Posterior cingulate gyrus (tissue), 11 donors: ENCODE results near the gene KRTAP4-3.
A peak's percentile ranks its signal among the peaks of the same experiment; 100 is the strongest.
"Not testable (repeated sequence)": the region's sequence is repeated elsewhere in the genome, so short reads cannot be mapped to it uniquely, and the experiment has no call there.

ENCODE experiments used
- DNase-seq, 10 donors: peaks; one replicate each; pipeline versions ENCODE4 v3.0.0 to v3.0.0-alpha.2; 2020 to 2021; ENCODE audit warnings: mixed read lengths in 3 of 10
- intact Hi-C: fragments of 100-400 bp; cut with DNase I; formaldehyde crosslinking; loops from one replicate; pipeline ENCODE4 v1.15.1; 2023

Gene KRTAP4-3

DNA sequence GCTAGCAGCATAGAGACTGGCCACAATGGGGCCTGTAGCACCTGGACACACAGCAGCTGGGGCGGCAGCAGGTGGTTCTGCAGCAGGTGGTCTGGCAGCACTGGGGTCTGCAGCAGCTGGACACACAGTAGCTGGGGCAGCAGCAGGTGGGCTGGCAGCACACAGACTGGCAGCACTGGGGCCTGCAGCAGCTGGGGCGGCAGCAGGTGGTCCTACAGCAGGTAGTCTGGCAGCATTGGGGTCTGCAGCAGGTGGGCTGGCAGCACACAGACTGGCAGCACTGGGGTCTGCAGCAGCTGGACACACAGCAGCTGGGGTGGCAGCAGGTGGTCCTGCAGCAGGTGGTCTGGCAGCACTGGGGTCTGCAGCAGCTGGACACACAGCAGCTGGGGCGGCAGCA, 7.8 kb downstream of the KRTAP4-3 start:
- intact Hi-C loops, result not testable (repeated sequence)
- DNase-seq, result peak in 1 of 10 donors; percentile 66

DNA sequence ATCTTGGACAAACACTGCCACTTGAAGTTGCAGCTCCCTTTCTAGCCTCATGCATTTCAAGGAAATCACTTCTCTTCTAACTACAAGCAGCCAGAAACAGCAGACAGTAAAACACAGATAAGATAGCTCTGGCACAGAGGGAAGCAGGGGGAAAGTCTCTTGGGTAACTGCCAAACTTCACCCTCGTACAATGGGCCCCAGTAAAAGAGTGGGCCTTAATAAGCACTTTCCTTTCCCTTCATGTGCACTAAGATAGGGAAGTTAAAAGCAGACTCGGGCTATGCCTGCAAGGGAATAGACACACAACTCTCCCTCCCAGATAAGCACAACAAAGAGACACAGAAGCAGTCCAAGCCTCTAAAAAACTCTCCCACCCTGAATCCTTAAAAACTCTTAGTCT, 14.2 kb downstream of the KRTAP4-3 start:
- intact Hi-C loops, result no loop called here

DNA sequence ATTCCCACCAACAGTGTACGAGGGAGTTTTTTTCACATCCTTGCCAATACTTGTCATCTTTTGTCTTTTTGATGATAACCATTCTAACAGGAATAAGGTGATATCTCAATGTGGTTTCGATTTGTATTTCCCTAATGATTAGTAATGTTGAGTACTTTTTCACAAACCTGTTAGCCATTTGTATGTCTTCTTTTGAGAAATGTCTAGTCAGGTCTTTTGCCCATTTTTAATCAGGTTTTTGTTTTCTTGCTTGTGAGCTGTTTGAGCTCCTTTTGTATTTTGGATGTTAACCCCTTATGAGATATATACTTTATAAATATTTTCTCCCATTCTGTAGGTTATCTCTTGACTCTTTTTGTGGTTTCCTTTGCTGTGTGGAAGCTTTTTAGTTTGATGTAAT, 16.5 kb downstream of the KRTAP4-3 start:
- intact Hi-C loops, result no loop called here
- DNase-seq, result no peak

More for the DNA sequence above, 14.2 kb downstream of the KRTAP4-3 start:
- no peak for DNase-seq

DNA sequence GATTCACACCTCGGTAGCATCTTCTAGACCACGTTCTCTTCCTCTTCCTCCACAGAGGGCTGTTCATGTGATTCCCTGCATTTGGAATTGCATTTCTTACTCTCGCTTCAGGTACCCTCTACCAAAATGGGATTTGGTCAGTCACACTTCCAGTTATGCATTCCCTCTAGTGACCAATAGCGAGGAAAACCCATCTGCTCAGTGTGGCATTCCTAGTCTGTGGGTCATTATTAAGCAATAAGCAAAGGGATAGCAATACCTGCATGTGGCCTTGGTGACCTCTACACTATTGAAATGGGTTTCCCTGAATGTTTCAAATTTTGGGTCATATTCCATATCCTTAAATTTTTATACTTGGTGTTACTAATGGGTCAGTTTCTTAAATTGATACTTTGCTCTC, 18.0 kb downstream of the KRTAP4-3 start:
- intact Hi-C loops, result no loop called here
- no peak for DNase-seq

DNA sequence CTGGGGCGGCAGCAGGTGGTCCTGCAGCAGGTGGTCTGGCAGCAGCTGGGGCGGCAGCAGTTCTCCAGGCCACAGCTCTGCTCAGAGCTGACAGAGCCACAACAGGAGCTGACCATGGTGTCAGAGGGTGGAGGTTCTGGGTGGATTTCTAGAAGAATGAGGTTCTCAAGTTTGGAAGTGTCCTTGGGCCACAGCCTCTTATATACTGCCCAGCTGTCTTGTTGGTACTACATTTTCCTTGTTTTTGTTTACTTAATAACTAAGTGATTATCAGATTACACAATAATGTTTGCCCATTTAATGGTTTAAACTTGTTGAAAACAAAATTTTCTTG, 18.4 kb downstream of the KRTAP4-3 start, which contains the start of gene KRTAP4-5:
TSS of gene KRTAP4-5 (minus strand) at position 174 of the 334 bp plus-strand sequence. CDS start at position 116, 58 bp downstream.
- DNase-seq, result no peak
- intact Hi-C loops, result no loop called here

DNA sequence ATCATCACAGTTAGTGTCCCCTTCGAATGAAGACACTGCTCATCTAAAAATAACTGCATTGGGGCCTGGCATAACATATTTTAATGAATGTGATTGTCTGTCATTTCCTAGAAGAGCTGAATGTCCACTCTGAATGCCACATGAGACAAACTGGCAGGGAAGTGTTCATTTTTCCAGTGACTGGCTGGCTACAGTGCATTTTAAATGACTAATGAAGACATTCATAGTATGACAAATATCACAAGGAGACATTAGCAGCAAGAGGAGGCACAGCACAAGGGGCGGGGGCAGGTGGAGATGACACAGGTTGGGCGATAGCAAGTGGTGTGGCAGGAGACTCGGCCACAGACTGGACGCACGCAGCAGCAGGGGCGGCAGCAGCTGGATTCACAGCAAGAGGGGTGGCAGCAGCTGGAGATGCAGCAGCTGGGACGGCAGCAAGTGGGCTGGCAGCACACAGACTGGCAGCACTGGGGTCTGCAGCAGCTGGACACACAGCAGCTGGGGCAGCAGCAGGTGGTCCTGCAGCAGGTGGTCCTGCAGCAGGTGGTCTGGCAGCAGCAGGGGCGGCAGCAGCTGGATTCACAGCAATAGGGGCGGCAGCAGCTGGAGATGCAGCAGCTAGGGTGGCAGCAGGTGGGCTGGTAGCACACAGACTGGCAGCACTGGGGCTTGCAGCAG, 18.9 kb downstream of the KRTAP4-3 start:
- DNase-seq, result peak in 1 of 10 donors; percentile 68
- intact Hi-C loops, result not testable (repeated sequence)

DNA sequence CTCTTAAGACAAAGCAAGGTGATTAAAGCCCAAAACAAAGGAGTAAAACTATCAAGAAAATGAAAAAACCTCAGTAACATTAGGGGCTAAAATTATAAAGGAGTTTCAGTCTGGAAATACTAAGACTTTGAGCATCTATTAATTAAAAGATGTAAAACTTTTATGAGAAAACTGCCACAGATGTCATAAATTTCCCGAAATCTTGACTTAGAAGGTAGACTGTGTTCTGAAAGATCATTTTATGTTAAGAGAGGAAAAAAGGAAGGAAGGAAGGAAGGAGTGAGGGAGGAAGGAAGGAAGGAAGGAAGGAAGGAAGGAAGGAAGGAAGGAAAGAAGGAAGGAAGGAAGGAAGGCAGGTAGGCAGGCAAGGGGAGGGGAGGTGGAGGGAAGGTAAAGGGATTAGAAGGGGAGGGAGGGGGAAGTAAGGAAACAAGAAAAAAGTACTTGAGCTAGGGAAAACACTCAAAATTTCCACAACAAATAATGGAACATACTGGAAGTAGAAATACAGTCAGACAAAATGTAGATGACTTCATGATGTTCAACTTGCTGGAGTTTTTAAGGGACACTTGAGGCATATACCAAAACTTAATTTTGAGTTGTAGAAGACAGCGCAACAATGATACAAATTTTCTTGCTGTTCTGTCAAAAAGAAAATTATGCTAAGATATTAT, 20.4 kb downstream of the KRTAP4-3 start:
- no peak for DNase-seq
- intact Hi-C loops, result no loop called here

DNA sequence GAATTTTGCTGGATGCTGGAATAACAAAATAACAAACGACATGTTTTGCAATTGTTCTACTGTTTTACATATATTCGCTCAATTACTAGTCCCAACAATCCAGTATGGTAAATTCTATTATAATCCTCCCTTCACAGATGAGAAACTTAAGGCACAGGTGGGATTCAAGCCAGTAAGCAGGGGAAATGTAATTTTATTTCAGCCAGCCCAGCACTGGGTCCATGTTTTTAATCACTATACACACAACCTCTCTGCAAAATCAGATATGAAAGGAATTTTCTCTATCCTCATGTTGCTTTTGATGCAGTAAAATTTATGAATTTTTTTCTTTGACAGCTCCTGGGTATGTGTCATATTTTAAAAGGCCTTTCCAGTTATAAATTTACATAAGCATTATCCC, 22.8 kb downstream of the KRTAP4-3 start:
- intact Hi-C loops, result no loop called here
- DNase-seq, result no peak

DNA sequence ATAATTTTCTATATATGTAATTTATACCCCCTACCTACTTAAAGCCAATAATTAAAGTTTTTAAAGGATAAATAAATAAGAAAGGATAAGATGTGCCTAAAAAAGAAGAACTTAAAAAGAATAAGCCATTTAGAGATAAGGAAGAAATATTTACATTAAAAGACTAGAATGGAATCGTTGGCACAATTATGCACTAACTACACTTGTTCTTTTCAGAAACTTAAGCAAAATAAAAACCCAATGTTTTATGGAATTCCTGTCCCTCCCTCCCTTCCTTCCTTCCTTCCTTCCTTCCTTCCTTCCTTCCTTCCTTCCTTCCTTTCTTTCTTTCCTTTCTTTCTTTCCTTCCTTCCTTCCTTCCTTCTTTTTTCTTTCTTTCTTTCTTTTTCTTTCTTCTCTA, 23.2 kb downstream of the KRTAP4-3 start:
- no peak for DNase-seq
- intact Hi-C loops, result no loop called here

DNA sequence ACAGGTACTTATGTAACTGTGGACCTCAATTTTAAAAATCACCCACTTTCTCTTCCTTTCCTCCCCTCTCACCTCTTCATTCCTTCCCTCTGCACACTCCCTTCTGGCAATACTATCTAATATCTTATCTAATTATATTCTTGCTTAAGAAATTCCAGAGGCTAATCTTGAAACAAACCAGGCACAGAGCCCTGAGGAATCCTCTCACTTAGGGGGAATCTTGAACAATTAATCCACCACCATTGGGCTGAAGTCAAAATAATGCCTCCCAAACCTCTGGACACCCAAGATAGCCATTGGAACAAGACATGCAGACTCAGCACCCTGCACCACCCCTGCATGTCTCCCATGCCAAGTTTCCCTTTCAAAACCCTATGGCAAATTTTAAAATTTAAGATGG, 26.7 kb downstream of the KRTAP4-3 start:
- intact Hi-C loops, result no loop called here
- DNase-seq, result no peak

DNA sequence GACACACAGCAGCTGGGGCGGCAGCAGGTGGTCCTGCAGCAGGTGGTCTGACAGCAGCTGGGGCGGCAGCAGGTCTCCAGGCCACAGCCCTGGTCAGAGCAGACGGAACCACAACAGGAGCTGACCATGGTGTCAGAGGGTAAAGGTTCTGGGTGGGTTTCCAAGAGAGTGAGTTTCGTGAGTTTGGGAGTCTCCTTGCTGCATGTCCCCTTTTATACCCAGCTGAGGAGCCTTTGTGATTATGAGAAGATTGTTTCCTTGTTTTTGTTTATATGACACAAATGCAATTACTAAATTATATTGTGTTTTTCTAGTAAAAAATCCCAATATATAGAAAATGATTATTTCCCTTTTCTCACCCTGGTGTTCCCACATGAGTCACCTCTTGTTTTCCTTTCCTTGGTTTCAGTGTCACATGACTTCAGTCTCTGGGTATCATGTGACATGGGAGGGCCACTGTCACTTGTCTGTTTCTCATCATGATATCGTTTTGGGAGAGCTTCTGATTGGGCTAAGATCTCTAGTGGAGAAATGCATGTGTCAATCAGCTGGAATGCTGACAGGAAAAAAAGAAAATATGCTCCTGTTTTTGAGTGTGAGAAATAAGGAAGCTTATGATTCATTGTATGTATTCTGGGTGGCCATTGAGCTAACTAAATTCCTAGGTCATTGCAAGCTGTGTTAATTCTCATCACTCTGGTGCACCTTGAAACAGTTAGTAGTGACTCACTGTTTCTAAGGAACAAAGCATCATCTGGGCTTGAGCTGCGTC, 27.5 kb downstream of the KRTAP4-3 start, which contains the start of gene KRTAP4-6:
TSS of gene KRTAP4-6 (minus strand) at position 185 of the 772 bp plus-strand sequence. CDS start at position 128, 57 bp downstream.
- intact Hi-C loops, result no loop called here
- DNase-seq, result no peak

DNA sequence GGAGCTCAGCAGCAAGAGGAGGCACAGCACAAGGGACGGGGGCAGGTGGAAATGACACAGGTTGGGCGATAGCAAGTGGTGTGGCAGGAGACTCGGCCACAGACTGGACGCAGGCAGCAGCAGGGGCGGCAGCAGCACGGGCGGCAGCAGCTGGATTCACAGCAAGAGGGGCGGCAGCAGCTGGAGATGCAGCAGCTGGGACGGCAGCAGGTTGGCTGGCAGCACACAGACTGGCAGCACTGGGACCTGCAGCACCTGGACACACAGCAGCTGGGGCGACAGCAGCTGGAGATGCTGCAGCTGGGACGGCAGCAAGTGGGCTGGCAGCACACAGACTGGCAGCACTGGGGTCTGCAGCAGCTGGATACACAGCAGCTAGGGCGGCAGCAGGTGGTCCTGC, 28.2 kb downstream of the KRTAP4-3 start:
- intact Hi-C loops, result not testable (repeated sequence)
- peak in 1 of 10 donors; percentile 55 for DNase-seq

DNA sequence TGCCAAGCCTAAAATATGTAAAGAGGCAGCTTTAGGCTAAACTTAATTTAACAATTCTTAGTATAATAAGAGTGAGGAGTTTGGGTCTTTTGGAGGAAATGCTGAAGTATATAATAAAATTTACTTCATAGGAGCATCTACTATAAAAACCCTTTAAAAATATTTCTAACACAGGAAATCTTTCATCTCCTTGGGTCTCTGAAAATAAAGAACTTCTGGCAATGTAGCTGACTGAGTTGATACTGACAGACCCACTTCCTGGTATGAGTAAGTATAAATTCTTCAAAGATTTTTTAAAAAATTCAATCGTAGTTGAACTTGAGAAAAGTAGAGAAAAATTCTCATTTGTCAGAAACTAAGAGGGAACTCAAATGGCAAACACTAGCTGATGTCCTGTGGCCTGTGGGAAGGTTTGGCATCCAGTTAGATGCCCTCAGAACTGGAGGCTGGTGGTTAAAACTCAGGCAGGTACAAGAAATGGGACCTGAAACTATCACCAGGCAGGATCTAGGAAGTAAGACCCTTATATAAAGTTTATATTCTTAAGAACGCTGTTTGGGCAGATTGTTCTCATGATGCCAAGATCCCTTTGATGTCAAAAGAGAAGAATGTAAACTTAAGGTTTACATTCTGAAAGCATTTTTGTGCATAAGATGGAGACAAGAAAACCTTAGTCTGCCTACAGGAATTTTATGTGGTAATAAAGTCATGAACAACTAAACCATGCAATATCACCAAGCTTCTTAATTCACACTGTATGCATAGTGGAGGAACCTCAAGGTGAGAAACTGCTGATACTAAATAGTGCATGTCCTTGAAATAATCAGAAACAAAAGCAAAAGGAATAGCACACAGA, 33.9 kb downstream of the KRTAP4-3 start:
- intact Hi-C loops, result no loop called here
- no peak for DNase-seq

DNA sequence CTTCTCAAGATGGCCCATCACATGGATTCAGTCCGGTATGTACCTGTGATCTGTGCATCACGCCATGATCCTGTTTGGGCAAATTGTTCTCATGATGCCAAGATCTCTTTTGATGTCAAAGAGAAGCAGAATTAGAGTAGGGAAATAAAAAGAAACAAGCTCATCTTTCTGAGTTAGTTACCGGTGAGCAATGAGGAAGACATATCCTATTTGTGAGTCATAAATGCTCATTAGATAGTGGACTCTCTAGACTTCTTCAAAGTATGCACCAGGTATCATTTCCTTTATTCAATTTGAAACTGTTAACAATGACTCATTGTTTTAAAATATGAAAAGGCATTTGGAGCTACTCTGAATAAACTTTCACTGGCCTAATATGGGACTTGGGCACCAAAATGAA, 36.0 kb downstream of the KRTAP4-3 start:
- no peak for DNase-seq
- intact Hi-C loops, result no loop called here

DNA sequence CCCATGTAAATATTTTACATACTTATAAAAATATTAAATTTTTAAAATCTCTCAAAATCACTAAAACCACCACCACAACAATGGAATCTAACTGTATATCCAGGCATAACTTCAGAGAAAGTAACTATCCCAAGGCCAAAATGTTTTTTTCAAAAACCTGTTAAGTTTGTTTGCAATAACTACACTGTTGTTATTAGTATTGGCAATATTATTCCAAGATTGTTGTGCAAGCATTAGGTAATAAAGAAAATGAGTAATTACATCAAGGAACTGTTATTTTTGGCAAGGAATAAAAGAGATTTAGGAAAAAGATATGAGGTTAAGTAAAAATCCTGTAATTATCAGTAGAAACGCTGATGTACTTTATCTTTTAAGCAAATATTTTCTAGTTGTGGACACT, 40.6 kb downstream of the KRTAP4-3 start:
- intact Hi-C loops, result no loop called here
- DNase-seq, result no peak

DNA sequence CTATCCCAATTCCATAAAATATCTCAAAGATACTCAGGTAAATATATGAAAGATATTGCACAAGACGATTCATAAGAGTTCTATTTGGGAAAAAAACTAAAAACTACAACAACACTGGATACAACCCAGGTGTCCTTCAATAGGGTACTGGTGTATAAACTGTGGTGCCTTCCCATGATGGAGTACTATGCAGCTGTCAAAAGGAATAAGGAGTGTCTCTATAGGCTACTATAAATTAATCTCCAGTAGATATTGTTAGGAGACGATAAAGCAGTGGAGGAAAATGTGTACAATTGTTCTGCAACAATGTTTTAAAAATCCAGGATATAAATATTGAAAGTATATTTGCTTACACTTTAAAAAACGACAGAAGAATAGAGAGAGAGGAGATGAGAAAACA, 41.6 kb downstream of the KRTAP4-3 start:
- intact Hi-C loops, result no loop called here
- DNase-seq, result no peak

DNA sequence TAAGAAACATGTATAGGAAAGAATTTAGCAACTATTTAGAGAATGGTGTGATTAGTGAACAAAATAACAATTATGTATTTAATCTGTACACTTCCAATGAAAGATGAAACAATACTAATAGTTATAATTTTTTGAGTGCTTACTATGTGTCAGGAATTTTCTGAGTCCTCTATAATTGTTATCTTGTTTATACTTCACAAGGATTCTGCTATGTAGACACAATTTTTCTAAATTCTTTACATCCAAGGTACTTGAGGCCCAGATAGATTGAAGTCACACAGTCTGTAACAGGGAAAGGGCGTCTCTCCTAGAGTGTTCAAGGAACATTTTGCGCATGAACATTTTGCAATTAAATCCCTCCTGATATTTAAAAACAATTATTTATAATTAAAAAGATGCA, 43.0 kb downstream of the KRTAP4-3 start:
- no peak for DNase-seq
- intact Hi-C loops, result no loop called here

DNA sequence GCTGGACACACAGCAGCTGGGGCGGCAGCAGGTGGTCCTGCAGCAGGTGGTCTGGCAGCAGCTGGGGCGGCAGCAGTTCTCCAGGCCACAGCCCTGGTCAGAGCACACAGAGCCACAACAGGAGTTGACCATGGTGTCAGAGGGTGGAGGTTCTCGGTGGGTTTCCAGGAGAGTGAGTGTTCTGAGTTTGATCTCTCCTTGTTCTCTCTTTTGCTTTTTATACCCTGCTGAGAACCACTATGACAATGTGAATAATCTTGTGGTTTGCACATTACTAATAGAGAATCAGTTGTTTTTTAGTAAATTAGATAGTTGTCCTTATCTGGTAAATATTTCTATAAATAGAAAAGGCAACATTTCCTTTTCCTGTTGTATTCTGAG, 44.0 kb downstream of the KRTAP4-3 start, which contains the start of gene KRTAP4-12:
TSS of gene KRTAP4-12 (minus strand) at position 192 of the 381 bp plus-strand sequence. CDS start at position 132, 60 bp downstream.
- DNase-seq, intact Hi-C loops: not testable (repeated sequence)

DNA sequence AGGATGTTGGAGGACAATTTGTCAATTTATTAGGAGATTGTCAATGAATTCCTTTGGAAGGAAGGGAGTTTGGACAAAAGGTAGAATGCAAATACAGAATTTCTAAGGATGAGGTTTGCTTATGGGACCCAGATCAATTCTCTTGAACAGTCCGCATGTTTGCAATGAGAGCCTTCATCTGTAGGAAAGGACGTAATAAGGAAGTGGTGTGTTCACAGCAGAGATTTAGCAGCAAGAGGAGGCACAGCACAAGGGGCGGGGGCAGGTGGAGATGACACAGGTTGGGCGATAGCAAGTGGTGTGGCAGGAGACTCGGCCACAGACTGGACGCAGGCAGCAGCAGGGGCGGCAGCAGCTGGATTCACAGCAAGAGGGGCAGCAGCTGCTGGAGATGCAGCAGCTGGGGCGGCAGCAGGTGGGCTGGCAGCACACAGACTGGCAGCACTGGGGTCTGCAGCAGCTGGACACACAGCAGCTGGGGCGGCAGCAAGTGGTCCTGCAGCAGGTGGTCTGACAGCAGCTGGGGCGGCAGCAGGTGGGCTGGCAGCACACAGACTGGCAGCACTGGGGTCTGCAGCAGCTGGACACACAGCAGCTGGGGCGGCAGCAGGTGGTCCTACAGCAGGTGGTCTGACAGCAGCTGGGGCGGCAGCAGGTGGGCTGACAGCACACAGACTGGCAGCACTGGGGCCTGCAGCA, 44.6 kb downstream of the KRTAP4-3 start:
- DNase-seq, intact Hi-C loops: not testable (repeated sequence)

DNA sequence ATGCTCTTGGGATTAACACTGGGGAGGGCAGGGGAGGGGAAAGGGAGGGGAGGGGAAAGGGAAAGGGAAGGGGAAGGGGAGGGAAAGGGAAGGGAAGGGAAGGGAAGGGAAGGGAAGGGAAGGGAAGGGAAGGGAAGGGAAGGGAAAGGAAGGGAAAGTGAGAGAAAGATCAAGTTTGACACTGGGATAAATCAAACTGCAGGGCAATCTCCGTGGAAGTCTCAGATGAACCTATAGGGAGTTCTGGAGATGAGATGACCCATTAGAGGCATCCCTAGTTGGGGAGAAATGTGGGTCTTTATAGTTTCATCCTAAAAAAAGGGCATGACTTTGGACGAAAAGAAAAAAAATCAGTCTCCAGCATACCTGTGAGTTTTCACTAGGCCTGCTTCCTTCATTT, 46.3 kb downstream of the KRTAP4-3 start:
- no peak for DNase-seq
- intact Hi-C loops, result no loop called here
